GM19035 (cell line): ENCODE data around the gene MYBPC2.
"Not testable (repeated sequence)": the region's sequence is repeated elsewhere in the genome, so short reads cannot be mapped to it uniquely, and the experiment has no call there.

Experiments used
- ATAC-seq: cut with Tn5 transposase; IDR thresholded peaks from one replicate; pipeline ENCODE4 v1.9.1; 2021; ENCODE audit not compliant: unreplicated experiment

Gene MYBPC2

DNA sequence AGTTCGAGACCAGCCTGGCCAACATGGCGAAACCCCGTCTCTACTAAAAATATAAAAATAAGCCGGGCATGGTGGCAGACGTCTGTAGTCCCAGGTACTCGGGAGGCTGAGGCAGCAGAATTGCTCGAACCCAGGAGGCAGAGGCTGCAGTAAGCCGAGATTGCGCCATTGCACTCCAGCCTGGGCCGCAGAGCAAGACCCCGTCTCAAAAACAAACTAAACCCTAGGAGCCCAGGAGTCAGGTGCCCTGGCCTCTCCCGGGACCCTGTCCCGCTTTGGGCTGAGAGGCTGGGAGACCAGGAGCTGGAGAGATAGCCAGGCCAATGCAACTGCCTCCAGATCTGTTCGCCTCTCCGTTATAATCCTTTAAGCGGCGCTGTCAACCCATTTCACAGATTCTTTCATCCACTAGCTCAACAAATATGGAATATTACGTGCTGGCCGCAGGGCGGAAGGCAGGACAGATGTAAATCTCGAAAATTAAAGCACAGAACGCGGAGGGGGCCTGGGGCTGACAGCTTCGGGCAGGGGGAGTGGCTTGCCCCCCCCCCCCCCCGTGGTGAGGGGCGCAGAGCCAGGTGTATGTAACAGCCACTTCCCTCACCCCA lies 5.3 kb upstream of the MYBPC2 start:
- no peak for ATAC-seq

DNA sequence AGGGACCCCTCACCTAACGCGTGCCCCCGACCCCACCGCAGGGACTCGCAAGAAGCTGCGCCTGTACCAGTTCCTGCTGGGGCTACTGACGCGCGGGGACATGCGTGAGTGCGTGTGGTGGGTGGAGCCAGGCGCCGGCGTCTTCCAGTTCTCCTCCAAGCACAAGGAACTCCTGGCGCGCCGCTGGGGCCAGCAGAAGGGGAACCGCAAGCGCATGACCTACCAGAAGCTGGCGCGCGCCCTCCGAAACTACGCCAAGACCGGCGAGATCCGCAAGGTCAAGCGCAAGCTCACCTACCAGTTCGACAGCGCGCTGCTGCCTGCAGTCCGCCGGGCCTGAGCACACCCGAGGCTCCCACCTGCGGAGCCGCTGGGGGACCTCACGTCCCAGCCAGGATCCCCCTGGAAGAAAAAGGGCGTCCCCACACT lies 4.7 kb upstream of the MYBPC2 start:
- no peak for ATAC-seq

DNA sequence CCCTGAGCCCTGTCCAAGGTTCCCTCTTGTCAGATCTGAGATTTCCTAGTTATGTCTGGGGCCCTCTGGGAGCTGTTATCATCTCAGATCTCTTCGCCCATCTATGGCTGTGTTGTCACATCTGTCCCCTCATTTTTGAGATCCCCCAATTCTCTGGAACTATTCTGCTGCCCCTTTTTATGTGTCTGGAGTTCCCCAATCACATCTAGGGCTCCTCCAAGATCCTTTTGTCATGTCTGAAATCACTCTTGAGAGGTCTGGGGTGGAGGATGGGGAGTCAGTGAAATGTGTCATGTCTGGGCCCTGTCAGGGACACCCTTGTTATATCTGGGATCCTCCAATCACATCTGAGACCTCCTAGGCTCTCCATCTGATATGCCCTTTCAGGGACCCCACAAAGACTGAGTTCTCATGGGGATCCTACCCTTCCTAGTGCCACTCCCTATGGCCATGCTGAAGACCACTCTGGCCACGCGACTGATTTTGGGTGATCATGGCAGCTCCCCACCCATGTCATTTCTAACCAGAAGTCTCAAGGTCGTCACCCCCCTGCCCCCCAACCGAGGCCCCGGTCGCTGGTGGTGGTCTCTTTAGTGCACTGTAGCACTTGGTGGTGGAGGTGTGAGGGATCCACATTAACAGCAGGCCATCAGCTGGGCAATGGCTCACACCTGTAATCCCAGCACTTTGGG lies 3.8 kb upstream of the MYBPC2 start:
- no peak for ATAC-seq

DNA sequence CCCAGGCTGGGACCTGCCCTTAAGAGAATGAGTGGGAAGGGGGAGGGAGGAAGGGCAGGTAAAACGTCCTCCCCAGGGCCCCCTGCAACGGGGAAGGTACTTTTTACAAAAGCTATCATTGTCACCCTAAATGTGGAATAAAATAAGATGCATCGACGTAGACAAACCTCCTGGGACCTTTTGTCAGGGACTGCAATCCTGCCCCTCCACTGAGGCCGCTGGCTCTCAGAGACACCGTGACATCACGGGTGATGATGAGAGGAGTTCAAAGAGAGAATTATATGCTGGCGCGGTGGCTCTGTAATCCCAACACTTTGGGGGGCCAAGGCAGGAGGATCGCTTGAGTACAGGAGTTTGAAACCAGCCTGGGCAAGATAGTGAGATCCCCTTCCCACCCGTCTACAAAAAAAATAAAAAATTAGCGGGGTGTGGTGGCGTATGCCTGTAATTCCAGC lies 1.8 kb upstream of the MYBPC2 start:
- ATAC-seq, result no peak

DNA sequence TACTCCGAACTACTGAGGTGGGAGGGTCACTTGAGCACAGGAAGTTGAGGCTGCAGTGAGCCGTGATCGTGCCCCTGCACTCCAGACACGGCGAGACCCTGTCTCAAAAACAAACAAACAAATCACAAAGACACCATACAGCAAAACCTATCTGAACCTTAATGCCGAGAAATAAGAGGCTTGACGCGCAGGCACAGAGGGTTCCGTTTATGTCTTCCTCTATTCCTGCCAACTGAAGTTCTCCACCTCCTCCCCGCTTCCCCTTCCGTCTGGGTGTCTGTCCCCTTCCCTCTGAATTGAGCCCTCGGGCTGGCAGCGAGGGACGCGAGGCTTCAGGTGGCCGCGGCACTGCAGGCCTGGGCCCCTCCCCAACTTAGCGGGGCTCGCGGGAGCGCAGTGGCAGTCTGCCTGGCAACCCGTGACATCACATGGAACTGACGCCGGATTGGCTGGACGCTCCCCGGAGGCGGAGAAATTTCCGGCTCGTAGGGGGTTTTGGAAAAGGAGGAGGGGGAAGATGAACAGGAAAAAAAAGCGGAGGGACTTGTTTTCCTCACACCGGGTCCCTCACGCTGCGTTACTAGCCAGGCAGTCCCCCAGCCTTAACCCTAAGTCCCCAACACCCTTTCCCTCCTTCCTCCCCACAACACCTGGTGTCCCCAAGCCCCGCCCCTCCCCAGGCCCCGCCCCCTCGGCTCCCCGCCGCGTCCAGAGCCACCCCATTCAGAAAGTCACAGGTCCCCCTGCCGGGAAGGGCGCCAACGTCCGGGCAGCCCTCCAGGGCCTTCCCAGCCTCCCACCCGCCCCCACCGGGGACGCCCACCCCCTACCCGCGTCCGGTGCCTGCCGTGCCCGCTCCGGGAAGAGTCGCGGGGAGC lies 1.1 kb upstream of the MYBPC2 start:
- ATAC-seq, result peak; percentile 83

DNA sequence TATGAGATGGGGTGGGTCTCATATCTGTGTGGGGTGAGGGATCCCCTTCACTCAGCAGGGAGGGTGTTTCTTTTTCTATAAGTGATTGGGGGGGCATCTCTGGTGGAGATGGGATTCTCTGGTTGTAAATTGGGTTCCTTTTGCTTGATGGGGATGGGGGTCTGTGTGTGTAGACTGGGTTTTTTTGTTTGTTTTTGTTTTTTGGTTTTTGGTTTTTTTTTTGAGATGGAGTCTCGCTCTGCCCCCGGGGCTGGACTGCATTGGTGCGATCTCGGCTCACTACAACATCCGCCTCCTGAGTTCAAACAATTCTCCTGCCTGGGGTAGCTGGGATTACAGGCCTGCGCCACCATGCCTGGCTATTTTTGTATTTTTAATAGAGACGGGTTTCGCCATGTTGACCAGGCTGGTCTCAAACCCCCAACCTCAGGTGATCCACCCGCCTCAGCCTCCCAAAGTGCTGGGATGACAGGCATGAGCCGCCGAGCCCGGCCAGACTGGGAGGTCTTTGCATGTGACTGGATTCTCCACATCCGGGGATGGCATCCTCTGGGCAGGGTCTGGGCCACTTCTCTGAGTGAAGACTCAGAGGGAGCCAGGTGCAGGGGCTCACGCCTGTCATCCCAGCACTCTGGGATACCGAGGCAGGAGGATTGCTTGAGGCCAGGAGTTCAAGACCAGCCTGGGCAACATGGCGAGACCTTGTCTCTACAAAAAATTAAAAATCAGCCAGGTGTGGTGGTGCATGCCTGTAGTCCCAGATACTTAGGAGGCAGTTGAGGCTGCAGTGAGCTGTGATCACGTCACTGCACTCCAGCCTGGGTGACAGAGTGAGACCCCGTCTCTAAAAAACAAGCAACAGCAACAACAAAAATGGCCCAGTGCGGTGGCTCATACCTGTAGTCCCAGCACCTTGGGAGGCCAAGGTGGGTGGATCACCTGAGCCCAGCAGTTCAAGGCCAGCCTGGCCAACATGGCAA lies 799 bp downstream of the MYBPC2 start:
- no peak for ATAC-seq

DNA sequence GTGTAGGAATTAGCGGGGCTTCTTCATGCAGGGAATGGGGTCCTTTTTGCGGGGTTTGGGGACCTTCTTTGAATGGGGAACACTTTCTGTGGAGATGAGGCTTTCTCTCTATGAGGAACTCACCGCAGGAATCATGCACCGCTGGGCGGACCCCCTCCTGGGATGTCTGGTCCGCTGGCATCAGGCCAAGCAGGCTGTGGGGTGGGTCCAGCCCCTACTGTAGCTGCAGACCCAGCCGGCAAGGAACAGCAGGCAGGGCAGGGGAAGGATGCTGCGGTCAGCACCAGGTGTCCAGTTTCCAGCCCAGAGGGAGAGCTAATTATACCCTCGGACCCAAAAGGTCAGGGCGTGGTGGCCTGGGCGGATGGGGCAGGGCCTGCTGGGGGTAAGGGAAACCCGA lies 1.8 kb downstream of the MYBPC2 start:
- ATAC-seq, result no peak

DNA sequence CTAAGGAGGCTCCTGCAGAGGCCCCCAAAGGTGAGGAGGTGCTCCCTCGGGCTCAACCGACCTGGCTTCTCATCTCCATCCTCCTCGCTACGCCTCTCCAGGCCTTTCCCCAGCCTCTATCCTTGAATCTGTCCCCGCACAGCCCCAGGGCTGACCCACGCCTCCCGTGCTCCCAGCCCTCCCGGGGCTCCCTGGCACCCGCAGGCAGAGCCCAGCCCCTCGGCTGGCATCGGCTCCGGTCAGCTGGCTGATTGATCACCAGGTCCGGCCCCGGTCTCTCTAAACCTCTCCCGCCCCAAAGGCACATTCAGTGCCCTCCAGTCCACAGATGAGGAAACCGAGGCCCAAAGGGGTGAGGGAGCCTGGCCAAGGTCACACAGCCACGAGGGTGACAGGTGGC lies 2.5 kb downstream of the MYBPC2 start:
- no peak for ATAC-seq

DNA sequence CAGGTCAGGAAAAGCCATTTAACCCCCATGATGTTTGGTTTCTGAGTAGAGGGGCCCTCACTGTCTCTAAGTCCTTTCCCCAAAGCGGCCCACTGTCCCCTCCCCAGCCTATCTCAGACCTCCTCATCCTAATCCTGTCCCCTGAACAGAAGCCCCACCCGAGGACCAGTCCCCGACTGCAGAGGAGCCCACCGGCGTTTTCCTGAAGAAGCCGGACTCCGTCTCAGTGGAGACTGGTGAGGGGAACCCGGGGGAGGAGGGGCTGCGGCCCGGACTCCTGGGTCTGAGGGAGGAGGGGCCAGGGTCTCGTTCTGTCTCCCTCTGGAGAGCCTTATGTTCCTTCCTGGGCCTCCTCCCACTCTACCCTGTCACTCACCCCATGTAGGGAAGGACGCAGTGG lies 2.9 kb downstream of the MYBPC2 start:
- ATAC-seq, result no peak

DNA sequence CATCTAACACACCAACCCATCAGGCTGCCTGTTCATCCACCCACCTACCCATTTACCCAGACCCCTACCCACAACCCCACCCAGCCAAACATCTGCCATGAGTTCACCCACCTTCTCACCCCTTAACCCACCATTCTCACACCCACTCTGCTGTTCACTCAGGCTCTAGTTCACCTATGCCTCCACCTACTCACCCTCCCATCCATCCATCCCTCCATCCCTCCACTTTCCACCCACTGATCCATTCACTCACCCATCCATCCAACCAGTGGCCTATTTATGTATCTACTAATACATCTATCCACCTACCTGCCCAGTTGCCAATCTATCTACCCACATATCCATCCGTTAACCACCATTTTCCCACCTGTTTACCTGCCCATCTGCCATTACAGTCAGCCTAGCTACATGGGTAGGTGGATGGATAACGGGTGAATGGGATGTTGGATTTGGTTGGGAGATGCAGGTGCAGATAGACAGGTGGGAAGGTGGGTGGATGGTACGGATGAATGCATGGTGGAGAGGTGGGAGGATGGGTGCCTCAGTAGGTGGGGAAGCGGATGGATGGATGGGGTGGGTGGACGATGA lies 5.3 kb downstream of the MYBPC2 start:
- no peak for ATAC-seq

DNA sequence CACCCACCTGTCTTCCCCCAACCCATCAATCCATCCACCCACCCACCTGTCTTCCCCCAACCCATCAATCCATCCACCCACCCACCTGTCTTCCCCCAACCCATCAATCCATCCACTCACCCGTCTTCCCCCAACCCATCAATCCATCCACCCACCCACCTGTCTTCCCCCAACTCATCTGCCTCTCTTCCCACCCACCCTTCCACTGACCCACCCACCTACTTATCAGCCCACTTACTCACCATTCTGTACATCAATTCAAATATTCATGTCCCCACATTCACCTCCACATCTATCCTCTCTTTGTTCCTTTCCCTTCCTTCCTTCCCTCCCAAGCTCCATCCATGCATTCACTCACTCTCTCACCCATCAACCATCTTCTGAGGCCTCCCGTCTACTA lies 6.4 kb downstream of the MYBPC2 start:
- ATAC-seq, result not testable (repeated sequence)

DNA sequence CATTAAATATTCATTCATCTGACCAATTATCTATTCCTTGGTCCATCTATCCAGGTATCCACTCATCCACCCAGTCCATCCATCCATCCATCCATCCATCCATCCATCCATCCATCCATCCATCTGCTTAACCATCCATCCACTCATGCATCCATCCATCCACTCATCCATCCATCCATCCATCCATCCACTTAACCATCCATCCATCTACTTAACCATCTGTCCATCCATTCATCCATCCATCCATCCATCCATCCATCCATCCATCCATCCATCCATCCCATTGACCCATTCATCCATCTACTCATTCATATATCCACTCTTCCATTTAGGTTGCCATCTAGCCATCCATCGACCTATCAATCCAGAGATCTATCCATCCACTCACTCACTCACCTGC lies 11.4 kb downstream of the MYBPC2 start:
- ATAC-seq, result no peak

DNA sequence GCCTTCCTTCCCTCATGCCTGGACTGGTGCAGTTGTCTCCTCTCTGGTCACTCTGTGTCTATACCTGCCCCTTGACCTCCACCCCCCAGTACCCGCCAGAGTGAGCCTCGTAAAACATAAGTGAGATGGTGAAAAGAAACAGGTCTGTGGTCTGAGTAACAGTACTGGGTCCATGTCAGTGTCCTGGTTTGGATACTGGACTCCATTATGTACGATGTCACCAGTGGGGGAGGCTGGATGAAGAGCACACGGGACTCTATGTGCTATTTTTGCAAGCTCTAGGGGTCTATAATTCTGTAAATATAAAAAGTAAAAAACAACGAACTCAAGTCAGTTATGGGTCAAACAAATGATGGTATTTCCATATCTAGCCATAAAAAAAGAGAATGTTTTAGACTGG lies 14.4 kb downstream of the MYBPC2 start:
- ATAC-seq, result no peak

DNA sequence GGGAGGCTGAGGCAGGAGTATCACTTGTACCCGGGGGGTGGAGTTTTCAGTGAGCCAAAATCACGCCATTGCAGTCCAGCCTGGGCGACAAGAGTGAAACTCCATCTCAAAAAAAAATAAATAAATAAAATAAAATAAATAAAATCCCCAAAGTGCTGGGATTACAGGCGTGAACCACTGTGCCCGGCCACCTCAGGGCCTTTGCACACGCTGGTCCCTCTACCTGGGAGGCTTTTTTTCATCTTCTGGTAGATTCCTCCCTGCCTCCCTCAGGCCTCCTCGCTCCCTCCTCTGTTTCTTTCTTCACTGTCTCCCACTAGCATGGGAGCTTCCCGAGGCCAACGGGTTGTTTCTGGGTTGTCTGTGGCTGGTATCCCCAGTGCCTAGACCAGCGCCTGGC lies 15.1 kb downstream of the MYBPC2 start:
- no peak for ATAC-seq

DNA sequence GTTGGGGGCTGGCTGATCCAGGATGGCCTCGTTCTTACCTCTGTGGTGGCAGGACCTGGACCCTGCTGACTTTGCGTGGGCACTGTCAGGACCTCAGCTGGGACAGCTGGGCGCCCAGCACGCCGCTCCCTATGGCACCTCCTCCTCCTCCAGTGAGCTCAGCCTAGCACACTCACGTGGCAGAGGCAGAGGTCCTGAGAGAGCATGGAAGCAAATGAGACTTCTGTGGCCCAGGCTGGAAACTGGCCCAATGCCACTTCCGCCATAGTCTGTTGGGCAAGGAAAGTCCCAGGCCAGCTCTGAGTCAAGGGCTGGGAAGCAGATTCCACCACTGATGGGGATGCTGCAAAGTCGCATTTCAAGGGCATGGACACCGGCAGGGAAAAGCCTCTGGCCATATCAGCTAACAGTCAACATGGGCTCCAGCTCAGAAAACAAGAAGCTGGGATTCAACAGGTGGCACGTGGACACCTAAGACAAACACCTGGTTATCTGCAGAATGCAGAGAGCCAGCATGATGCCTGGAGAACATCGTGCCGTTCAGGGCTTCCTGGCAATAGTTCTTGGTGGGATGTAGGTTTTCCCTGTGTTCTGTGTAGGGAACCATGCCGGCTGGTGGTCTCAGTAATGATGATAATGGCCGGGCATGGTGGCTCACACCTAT lies 16.7 kb downstream of the MYBPC2 start:
- ATAC-seq, result no peak

DNA sequence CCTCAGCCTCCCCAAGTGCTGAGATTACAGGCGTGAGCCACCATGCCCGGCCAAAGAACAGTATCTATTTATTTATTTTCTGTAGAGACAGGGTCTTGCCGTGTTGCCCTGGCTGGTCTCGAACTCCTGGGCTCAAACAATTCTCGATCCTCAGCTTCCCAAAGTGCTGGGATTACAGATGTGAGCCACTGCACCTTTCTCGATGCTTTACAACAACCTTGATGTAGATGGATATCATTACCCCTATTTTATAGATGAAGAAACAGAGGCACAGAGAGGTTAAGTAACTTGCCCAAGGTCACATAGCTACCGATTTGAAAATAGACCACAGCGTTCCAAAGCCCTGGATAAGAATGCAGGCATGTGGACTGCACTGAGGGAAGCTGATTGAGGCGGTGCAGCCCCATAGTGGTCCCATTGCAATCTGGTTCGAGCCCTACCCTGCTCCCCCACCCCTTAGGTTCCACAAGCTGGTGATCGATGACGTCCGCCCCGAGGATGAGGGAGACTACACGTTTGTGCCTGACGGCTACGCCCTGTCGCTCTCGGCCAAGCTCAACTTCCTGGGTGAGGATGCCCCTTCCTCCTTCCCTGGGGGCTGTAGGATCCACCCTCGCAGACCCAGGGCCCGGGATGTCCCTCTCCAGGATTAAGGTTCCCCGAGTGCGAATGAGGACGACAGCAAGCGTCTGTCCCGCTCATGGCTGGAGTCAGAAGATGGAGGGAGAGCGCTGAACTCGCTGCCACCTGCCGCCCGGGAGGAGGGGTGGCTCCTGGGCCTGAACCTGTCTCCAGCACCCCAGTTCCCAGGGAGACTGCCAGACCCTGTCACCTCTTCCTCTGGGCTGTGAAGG lies 17.9 kb downstream of the MYBPC2 start:
- ATAC-seq, result no peak

DNA sequence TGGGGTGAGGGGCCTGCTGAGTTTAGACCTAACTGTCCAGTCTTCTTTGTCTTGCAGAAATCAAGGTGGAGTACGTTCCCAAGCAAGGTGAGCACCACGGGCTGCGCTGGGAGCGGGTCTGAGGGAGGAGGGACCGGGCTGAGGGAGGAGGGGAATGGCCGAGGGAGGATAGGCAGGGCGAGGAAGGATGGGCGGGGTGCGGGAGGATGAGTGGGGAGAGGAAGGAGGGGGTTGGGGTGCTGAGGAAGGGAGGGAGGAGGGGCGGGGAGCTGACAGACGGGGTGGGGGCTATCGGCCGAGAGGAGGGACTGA lies 18.5 kb downstream of the MYBPC2 start:
- no peak for ATAC-seq

DNA sequence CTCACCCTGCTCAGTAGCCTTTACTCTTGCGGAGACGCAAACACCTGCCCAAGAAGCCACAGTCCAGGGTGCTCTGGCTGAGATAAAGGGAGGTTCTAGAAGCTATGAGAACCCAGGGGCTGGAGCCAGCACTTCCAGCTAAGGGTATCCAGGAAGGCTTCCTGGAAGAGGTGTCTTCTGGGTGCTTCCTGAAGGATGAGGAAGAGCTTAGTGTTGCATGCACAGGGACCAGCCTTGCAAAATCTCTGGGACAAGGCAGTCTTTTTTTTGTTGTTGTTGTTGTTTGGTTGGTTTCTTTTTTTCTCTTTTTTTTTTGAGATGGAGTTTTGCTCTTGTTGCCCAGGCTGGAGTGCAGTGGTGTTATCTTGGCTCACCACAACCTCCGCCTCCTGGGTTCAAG lies 20.6 kb downstream of the MYBPC2 start:
- ATAC-seq, result no peak

DNA sequence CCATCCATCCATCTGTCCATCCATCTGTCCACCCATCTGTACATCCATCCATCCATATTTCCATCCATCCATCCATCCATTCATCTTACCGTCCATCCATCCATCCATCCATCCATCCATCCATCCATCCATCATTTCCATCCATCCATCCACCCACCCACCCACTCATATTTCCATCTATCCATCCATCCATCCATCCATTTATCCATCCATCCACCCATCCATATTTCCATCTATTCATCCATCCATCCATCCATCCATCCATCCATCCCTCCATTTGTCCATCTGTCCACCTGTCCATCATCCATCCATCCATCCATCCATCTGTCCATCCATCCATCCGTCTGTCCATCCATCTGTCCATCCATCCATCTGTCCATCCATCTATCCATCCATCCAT lies 23.3 kb downstream of the MYBPC2 start:
- no peak for ATAC-seq
